Skin of body (tissue), 2 donors: Measurements from ENCODE around the gene GTPBP6. TPM values are rescaled to one million over a fixed set of nuclear protein-coding genes. Genes with fewer than 3 reads are reported as not detected.
"Not testable (repeated sequence)": the region's sequence is repeated elsewhere in the genome, so short reads cannot be mapped to it uniquely, and the experiment has no call there.

ENCODE experiments used
- DNase-seq: peaks from one replicate; lab custom pipeline; 2025; lab: John Stamatoyannopoulos, UW
- total RNA-seq: library from RNA; depleted of rRNA; stranded (reverse); fragments of >200 nt; gene quantifications from one replicate; pipeline ENCODE4 v1.2.3, GENCODE V29; 2014

GTPBP6 gene
- total RNA-seq, 1 donor from 2014 or later, result 13.5 TPM

- no peak for DNase-seq
Measured at GRCh38 chrX:267771-268261, 50.8 kb downstream of the GTPBP6 start.

- no peak for DNase-seq
Measured at GRCh38 chrX:265502-265901, 53.1 kb downstream of the GTPBP6 start.

- DNase-seq, result no peak
Measured at GRCh38 chrX:264634-265455, 53.8 kb downstream of the GTPBP6 start.

- not testable (repeated sequence) for DNase-seq
Measured at GRCh38 chrX:264006-264405, 54.6 kb downstream of the GTPBP6 start.

GRCh38 chrX:262381-262909, 56.2 kb downstream of the GTPBP6 start:
- DNase-seq, result no peak

GRCh38 chrX:261919-262352, 56.7 kb downstream of the GTPBP6 start:
- no peak for DNase-seq

- no peak for DNase-seq
Measured at GRCh38 chrX:261167-261918, 57.3 kb downstream of the GTPBP6 start.

GRCh38 chrX:259692-260355, 58.8 kb downstream of the GTPBP6 start:
- DNase-seq, result no peak

- DNase-seq, result no peak
Measured at GRCh38 chrX:258291-259040, 60.1 kb downstream of the GTPBP6 start.

GRCh38 chrX:257681-258289, 60.8 kb downstream of the GTPBP6 start:
- no peak for DNase-seq

GRCh38 chrX:257054-257453, 61.5 kb downstream of the GTPBP6 start:
- DNase-seq, result not testable (repeated sequence)

- no peak for DNase-seq
Measured at GRCh38 chrX:255923-256331, 62.7 kb downstream of the GTPBP6 start.

Other genes with a start within 250 kb of the GTPBP6 start
- 14.4 TPM for gene PLCXD1, start 37.4 kb downstream of the GTPBP6 start, total RNA-seq
- 24.6 TPM for gene PPP2R3B, start 68.1 kb upstream of the GTPBP6 start, total RNA-seq